Upper lobe of left lung (tissue), 4 donors: ENCODE data around the gene DYSF.

Source experiments
- EP300 ChIP-seq, 4 donors: sonication (generic); formaldehyde crosslinking; IDR thresholded peaks; one replicate each; pipeline ENCODE4 v1.5.1; 2017; ENCODE audit warnings: antibody characterized with exemption in 4 of 4, control low read depth in 2 of 4
- POLR2A ChIP-seq, 4 donors: fragments of 450-650 bp; IDR thresholded peaks; one replicate each; pipeline ENCODE4 v1.5.1; 2016 to 2017; ENCODE audit warnings: antibody characterized with exemption in 4 of 4, mild to moderate bottlenecking in 2 of 4
- TF ChIP-seq, protein P1 (sequence below), 6 experiments: fragments of 450-650 bp in 4 of 6; fragments of 200-600 bp in 2 of 6; sonication (generic) in 2 of 6; IDR thresholded peaks; one replicate each; pipeline ENCODE4 v1.5.1; 2016 to 2019; ENCODE audit warnings: antibody characterized with exemption in 6 of 6

DNA sequence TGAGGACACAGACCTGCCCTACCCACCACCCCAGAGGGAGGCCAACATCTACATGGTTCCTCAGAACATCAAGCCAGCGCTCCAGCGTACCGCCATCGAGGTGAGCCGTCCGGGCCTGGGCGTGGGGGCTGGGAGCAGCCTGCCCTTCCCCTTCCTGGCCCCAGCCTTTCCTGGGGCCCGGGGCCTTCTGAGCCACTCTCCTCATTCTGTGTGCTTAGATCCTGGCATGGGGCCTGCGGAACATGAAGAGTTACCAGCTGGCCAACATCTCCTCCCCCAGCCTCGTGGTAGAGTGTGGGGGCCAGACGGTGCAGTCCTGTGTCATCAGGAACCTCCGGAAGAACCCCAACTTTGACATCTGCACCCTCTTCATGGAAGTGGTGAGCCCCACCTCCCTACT lies 157.9 kb downstream of the DYSF start:
- TF ChIP-seq POLR2A (IDR thresholded peaks at IDR 0.05) (no peak), EP300 (IDR thresholded peaks at IDR 0.05) (no peak)
- TF ChIP-seq, protein P1, sequence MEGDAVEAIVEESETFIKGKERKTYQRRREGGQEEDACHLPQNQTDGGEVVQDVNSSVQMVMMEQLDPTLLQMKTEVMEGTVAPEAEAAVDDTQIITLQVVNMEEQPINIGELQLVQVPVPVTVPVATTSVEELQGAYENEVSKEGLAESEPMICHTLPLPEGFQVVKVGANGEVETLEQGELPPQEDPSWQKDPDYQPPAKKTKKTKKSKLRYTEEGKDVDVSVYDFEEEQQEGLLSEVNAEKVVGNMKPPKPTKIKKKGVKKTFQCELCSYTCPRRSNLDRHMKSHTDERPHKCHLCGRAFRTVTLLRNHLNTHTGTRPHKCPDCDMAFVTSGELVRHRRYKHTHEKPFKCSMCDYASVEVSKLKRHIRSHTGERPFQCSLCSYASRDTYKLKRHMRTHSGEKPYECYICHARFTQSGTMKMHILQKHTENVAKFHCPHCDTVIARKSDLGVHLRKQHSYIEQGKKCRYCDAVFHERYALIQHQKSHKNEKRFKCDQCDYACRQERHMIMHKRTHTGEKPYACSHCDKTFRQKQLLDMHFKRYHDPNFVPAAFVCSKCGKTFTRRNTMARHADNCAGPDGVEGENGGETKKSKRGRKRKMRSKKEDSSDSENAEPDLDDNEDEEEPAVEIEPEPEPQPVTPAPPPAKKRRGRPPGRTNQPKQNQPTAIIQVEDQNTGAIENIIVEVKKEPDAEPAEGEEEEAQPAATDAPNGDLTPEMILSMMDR (IDR thresholded peaks at IDR 0.05), result no peak
